ENCODE results near the gene GABBR2.

DNA sequence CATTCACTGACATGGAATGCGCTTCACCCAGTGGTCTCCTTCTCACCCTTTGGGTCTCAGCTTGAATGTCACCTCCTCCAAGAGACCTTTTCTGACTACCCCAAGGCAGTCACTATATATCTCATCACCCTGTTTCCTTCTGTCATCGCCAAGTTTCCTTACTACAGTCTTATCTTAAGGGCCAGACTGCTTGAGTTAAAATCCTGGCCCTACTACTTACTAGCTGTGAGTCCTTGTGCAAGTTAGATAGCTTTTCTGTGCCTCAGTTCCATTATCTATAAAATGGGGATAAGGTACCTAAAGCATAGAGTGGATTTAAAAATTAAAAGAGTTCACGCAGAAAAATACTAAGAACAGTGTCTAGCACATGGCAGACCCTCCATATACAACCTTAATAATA lies 132.4 kb downstream of the GABBR2 start:
- TF ChIP-seq GATA2 (IDR thresholded peaks at IDR 0.05; ENCODE audit: low read depth, low read length): no peak
- no peak for TF ChIP-seq GATA3 (IDR thresholded peaks at IDR 0.05; ENCODE audit: low read depth, low read length)
